A549 (cell line): Measurements from ENCODE around the gene MAN1C1. TPM values are rescaled to one million over a fixed set of nuclear protein-coding genes. Genes with fewer than 3 reads are reported as not detected.
A peak's percentile ranks its signal among the peaks of the same experiment; 100 is the strongest.

Experiments
- ATAC-seq, 2 experiments: fragments of 200-7000 bp in 1 of 2; fragments of >200 bp in 1 of 2; cut with Nextera tagmentation in 1 of 2; cut with Tn5 transposase in 1 of 2; 3 replicates each; pipeline versions ENCODE4 v1.8.0 to v1.9.1; 2018 to 2020; ENCODE audit warnings: mild to moderate bottlenecking in 1 of 2, moderate library complexity in 1 of 2
- CTCF ChIA-PET: fragments of 300-600 bp; sonication (Branson Sonifier 250); formaldehyde crosslinking; extraction: SDS; loops from one replicate; lab custom pipeline; 2021; ENCODE audit warnings: antibody characterized with exemption, inconsistent platforms; lab: Yijun Ruan, JAX
- POLR2A ChIA-PET: fragments of 350-600 bp; formaldehyde crosslinking; extraction: SDS; loops from one replicate; lab custom pipeline; 2021; ENCODE audit warnings: antibody characterized with exemption, inconsistent platforms; lab: Yijun Ruan, JAX
- DNase-seq, 2 experiments: peaks; one replicate each; pipeline versions ENCODE4 v3.0.0 to v3.0.0-alpha.2; 2011 to 2016; ENCODE audit warnings: low read depth in 1 of 2, low spot score in 1 of 2
- FAIRE-seq: peaks from 2 replicates; lab custom pipeline; 2011; peaks lifted over from hg19 to GRCh38; lab: Jason Lieb, UNC
- H3K27ac ChIP-seq, 2 experiments: fragments of >200 bp; sonication (Bioruptor Twin); formaldehyde crosslinking; 3 replicates each; pipeline ENCODE4 v1.5.1; 2016 to 2017
- H3K4me1 ChIP-seq: fragments of >200 bp; sonication (Bioruptor Twin); formaldehyde crosslinking; 3 replicates; pipeline ENCODE4 v1.6.1; 2016
- H3K4me2 ChIP-seq: fragments of >200 bp; sonication (Bioruptor Twin); formaldehyde crosslinking; 3 replicates; pipeline ENCODE4 v1.6.1; 2016
- H3K4me3 ChIP-seq: fragments of >200 bp; sonication (Bioruptor Twin); formaldehyde crosslinking; 3 replicates; pipeline ENCODE4 v1.5.1; 2016
- H3K9me3 ChIP-seq: fragments of >200 bp; sonication (Bioruptor Twin); formaldehyde crosslinking; 3 replicates; pipeline ENCODE4 v1.6.1; 2016
- CBX8 ChIP-seq: fragments of 200-600 bp; sonication (generic); IDR thresholded peaks from 2 replicates; pipeline ENCODE4 v1.6.1; 2016
- CHD4 ChIP-seq: fragments of 200-600 bp; sonication (generic); IDR thresholded peaks from 2 replicates; pipeline ENCODE4 v1.6.1; 2016; ENCODE audit warnings: antibody characterized with exemption, mild to moderate bottlenecking, borderline replicate concordance
- ESRRA ChIP-seq: fragments of 150-350 bp; IDR thresholded peaks from 2 replicates; pipeline ENCODE4 v1.6.1; 2014; ENCODE audit warnings: mild to moderate bottlenecking, low read length, borderline replicate concordance
- HEYL ChIP-seq: fragments of 250-450 bp; sonication (Bioruptor Pico); IDR thresholded peaks from 2 replicates; pipeline ENCODE4 v1.8.0; 2021; ENCODE audit warnings: mild to moderate bottlenecking, moderate library complexity
- HOXA7 ChIP-seq: fragments of 250-450 bp; sonication (Bioruptor Pico); IDR thresholded peaks from 2 replicates; pipeline ENCODE4 v1.5.0; 2020; ENCODE audit warnings: mild to moderate bottlenecking, moderate library complexity
- NR3C1 ChIP-seq: fragments of >200 bp; sonication (Bioruptor Twin); formaldehyde crosslinking; IDR thresholded peaks from 3 replicates; pipeline ENCODE4 v1.6.1; 2017
- POLR2A ChIP-seq: IDR thresholded peaks from 2 replicates; pipeline ENCODE4 v1.6.1; 2012; ENCODE audit warnings: mild to moderate bottlenecking, low read length
- POLR2AphosphoS2 ChIP-seq: conservative IDR thresholded peaks from 2 replicates; pipeline ENCODE4 v1.6.1; 2012; ENCODE audit warnings: low read length, improper control_type of control experiment, inconsistent platforms
- RARB ChIP-seq: fragments of 250-450 bp; sonication (Bioruptor Pico); IDR thresholded peaks from 2 replicates; pipeline ENCODE4 v1.8.0; 2021; ENCODE audit warnings: mild to moderate bottlenecking, moderate library complexity
- WGBS: methylation state at CpG from one replicate; pipeline ENCODE4 v1.1.6; 2017; ENCODE audit errors: missing lambda C conversion rate; 5-methylcytosine and 5-hydroxymethylcytosine counted together
- polyA plus RNA-seq, 4 experiments: library from polyadenylated mRNA; depleted of rRNA in 3 of 4; stranded (reverse); fragments of >200 nt; fragmentation: RNase III in 1 of 4; extraction: RNeasy Plus Mini Kit Qiagen cat#74134 plus additional on column Dnase treatment in 1 of 4; gene quantifications; 2 replicates in 3 of 4; 3 replicates in 1 of 4; pipeline ENCODE4 v1.2.3, GENCODE V29; 2011 to 2017
- TF ChIP-seq, protein P1 (sequence below): fragments of 450-650 bp; IDR thresholded peaks from 2 replicates; pipeline ENCODE4 v1.6.1; 2014; ENCODE audit warnings: antibody characterized with exemption
- TF ChIP-seq, protein P2 (sequence below): fragments of >200 bp; sonication (Bioruptor Twin); formaldehyde crosslinking; IDR thresholded peaks from 3 replicates; pipeline ENCODE4 v1.5.1; 2016
- TF ChIP-seq, protein P3 (sequence below): fragments of >200 bp; sonication (Bioruptor Twin); formaldehyde crosslinking; IDR thresholded peaks from 2 replicates; pipeline ENCODE4 v1.6.1; 2016
- TF ChIP-seq, protein P4 (sequence below): fragments of 150-350 bp; IDR thresholded peaks from 2 replicates; pipeline ENCODE4 v1.6.1; 2014; ENCODE audit warnings: low read depth, mild to moderate bottlenecking, low read length
- TF ChIP-seq, protein P5 (sequence below): fragments of 250-450 bp; sonication (Bioruptor Pico); IDR thresholded peaks from 2 replicates; pipeline ENCODE4 v1.5.0; 2021; ENCODE audit warnings: mild to moderate bottlenecking, moderate library complexity, borderline replicate concordance

Gene MAN1C1
- polyA plus RNA-seq, 2 of the 4 experiments (the other 2 are of a cell fraction) = 0.22 to 0.27 TPM

DNA sequence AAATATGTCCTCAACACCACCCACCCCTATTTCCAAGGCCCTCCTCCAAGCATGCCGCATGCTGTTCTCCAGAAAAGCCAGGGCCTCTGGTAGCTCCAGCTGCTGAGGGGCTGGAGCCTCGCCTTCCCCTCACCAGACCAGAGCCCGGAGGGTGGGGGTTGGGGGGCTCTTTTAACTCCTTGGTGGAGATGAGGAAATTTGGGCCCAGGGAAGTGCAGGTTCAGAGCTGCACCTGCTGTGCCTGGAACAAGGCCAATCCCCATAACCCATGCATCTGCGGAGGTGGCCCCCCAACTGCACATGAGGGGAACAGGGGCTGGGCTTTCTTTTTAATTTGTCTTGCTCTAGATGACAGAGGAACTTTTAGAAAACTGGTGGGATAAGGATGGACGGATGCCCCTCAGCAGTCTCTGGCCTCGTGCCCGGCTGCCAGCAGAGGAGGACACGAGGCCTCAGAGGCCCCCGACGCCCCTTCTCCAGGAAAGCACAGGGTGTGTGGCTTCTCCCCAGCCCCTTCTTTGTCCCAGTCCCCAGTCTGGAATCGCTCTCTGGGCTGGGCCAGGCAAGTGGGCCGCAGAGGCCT, 182.9 kb downstream of the MAN1C1 start:
- WGBS = 55% methylated on average over 9 of the region's 12 CpGs

DNA sequence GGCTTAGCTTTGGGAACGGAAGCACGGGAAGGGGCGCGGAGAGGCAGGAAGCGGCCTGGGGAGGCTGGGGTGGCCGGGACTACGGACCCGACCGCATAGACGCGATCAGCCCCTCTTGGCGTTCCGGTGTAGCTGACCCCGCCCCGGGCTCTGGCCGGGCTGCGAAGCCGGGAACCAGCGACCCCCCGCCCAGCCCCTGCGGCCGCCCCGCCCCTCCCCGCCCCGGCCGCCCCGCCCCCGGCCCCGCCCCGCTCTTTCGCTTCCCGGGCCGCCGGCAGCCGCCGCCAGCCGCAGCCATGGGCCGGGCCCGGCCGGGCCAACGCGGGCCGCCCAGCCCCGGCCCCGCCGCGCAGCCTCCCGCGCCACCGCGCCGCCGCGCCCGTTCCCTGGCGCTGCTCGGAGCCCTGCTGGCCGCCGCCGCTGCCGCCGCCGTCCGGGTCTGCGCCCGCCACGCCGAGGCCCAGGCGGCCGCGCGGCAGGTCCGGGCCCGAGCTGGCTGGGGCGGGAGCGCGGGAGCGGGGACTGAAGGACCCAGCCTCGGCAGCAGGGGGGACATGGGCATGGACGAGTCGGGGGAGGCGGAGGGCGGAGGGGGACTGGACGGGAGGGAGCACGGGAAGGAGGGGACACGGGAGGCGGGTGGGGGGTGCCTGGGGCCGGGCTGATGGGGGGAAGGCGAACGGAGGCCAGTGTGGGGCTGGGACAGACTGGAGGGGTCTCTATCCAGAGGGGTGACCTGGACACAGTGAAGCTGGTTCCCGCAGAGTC, 183.5 kb downstream of the MAN1C1 start, which contains the start of gene SELENON:
Gene SELENON (plus strand): TSS at position 259 of the 768 bp plus-strand sequence. CDS start 38 bp downstream, at position 297.
- peak within 1 kb of the TSS; percentile 74 for H3K4me3 ChIP-seq
- ATAC-seq (peak; percentile 52 to 66), DNase-seq (peak in 1 of 2 experiments; percentile 38), FAIRE-seq (no peak)
- ChIA-PET CTCF (interaction anchor here (0.6 to 3.3 kb wide), 7 partner anchors 10 to 280 kb away, joined by 3 to 30 read pairs (median 5); no protein-coding TSS in a partner anchor), POLR2A (interaction anchor here (0.5 to 1.5 kb wide), 3 partner anchors 7 to 370 kb away, joined by 3 to 6 read pairs (median 5); no protein-coding TSS in a partner anchor)
- H3K4me1 ChIP-seq = peaks cover 14% of the 10 kb centered on the region; the same call in 2 of the 3 replicates
- no CpG with 5 or more reads among the region's 91 CpGs for WGBS
- peak within 1 kb of the TSS; percentile 97 for H3K4me2 ChIP-seq
- TF ChIP-seq CBX8 (no peak), POLR2A (peak; percentile 30)
- TF ChIP-seq, protein P1, sequence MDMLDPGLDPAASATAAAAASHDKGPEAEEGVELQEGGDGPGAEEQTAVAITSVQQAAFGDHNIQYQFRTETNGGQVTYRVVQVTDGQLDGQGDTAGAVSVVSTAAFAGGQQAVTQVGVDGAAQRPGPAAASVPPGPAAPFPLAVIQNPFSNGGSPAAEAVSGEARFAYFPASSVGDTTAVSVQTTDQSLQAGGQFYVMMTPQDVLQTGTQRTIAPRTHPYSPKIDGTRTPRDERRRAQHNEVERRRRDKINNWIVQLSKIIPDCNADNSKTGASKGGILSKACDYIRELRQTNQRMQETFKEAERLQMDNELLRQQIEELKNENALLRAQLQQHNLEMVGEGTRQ = no peak
- TF ChIP-seq, protein P2, sequence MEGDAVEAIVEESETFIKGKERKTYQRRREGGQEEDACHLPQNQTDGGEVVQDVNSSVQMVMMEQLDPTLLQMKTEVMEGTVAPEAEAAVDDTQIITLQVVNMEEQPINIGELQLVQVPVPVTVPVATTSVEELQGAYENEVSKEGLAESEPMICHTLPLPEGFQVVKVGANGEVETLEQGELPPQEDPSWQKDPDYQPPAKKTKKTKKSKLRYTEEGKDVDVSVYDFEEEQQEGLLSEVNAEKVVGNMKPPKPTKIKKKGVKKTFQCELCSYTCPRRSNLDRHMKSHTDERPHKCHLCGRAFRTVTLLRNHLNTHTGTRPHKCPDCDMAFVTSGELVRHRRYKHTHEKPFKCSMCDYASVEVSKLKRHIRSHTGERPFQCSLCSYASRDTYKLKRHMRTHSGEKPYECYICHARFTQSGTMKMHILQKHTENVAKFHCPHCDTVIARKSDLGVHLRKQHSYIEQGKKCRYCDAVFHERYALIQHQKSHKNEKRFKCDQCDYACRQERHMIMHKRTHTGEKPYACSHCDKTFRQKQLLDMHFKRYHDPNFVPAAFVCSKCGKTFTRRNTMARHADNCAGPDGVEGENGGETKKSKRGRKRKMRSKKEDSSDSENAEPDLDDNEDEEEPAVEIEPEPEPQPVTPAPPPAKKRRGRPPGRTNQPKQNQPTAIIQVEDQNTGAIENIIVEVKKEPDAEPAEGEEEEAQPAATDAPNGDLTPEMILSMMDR = no peak
- H3K27ac ChIP-seq = peak within 1 kb of the TSS; percentile 91 to 98
- no peaks in the 10 kb centered on the region for H3K9me3 ChIP-seq

More for the DNA sequence above, 182.9 kb downstream of the MAN1C1 start:
- H3K4me1 ChIP-seq = peaks cover 14% of the 10 kb centered on the region; the same call in 2 of the 3 replicates
- ATAC-seq = 0 out of 6 replicates have a peak, but pooled peaks of 1 of the 2 experiments have one; percentile 6
- no peaks in the 10 kb centered on the region for H3K9me3 ChIP-seq
- H3K27ac ChIP-seq = peak overlapping the region; percentile 91 to 98
- ChIA-PET POLR2A (interaction anchor here (1.5 kb wide), 1 partner anchor 11 kb away, joined by 6 read pairs; no protein-coding TSS in a partner anchor), CTCF (interaction anchor here (1.1 to 3.3 kb wide), 5 partner anchors 10 to 280 kb away, joined by 3 to 30 read pairs (median 11); no protein-coding TSS in a partner anchor)
- no peak for DNase-seq
- TF ChIP-seq NR3C1 (no peak), RARB (CRISPR knock-in tag) (no peak), POLR2AphosphoS2 (no peak), CHD4 (no peak), ESRRA (no peak), HEYL (CRISPR knock-in tag) (no peak), HOXA7 (CRISPR knock-in tag) (no peak), POLR2A (no peak)
- TF ChIP-seq, protein P2 = no peak
- TF ChIP-seq, protein P3, sequence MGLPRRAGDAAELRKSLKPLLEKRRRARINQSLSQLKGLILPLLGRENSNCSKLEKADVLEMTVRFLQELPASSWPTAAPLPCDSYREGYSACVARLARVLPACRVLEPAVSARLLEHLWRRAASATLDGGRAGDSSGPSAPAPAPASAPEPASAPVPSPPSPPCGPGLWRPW = no peak
- TF ChIP-seq, protein P4, sequence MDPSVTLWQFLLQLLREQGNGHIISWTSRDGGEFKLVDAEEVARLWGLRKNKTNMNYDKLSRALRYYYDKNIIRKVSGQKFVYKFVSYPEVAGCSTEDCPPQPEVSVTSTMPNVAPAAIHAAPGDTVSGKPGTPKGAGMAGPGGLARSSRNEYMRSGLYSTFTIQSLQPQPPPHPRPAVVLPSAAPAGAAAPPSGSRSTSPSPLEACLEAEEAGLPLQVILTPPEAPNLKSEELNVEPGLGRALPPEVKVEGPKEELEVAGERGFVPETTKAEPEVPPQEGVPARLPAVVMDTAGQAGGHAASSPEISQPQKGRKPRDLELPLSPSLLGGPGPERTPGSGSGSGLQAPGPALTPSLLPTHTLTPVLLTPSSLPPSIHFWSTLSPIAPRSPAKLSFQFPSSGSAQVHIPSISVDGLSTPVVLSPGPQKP = no peak
- TF ChIP-seq, protein P1 = no peak
- TF ChIP-seq, protein P5, sequence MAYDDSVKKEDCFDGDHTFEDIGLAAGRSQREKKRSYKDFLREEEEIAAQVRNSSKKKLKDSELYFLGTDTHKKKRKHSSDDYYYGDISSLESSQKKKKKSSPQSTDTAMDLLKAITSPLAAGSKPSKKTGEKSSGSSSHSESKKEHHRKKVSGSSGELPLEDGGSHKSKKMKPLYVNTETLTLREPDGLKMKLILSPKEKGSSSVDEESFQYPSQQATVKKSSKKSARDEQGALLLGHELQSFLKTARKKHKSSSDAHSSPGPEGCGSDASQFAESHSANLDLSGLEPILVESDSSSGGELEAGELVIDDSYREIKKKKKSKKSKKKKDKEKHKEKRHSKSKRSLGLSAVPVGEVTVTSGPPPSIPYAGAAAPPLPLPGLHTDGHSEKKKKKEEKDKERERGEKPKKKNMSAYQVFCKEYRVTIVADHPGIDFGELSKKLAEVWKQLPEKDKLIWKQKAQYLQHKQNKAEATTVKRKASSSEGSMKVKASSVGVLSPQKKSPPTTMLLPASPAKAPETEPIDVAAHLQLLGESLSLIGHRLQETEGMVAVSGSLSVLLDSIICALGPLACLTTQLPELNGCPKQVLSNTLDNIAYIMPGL (CRISPR knock-in tag) = no peak
- peak overlapping the region; percentile 74 for H3K4me3 ChIP-seq
- FAIRE-seq = no peak
- peak overlapping the region; percentile 97 for H3K4me2 ChIP-seq
